Measurements from ENCODE around the gene MYCBP2.

MYCBP2 gene

GRCh38 chr13:77333594-77333993 lies 6.7 kb upstream of the MYCBP2 start:
- DNase-seq = no peak
- Histone ChIP-seq H3K27me3 (ENCODE audit: control insufficient read depth in 1 of 2, insufficient read depth in 1 of 2, low read length in 2 of 2) (peaks cover 0 to 20% of the 10 kb centered on the region in 2 experiments), H3K4me2 (ENCODE audit: low read length, poor library complexity, severe bottlenecking) (no peak overlapping the region), H3K9ac (ENCODE audit: low read length) (no peak overlapping the region), H3K36me3 (ENCODE audit: control insufficient read depth in 1 of 2, insufficient read depth in 2 of 2, low read depth in 1 of 2, low read length in 2 of 2) (no peaks in the 10 kb centered on the region), H3K23ac (ENCODE audit: low read length in 2 of 2) (no peak overlapping the region), H3K79me1 (replicated peaks; ENCODE audit: low read length, poor library complexity, severe bottlenecking) (no peaks in the 10 kb centered on the region), H2AFZ (ENCODE audit: low read depth, low read length) (no peak overlapping the region), H4K8ac (ENCODE audit: low read length) (peak overlapping the region; percentile 69), H3K4ac (ENCODE audit: low read depth in 1 of 2, low read length in 2 of 2) (no peak overlapping the region), H3K4me1 (ENCODE audit: control insufficient read depth, insufficient read depth, low read depth, low read length) (peaks cover 2% of the 10 kb centered on the region), H3K18ac (ENCODE audit: low read depth in 1 of 2, low read length in 2 of 2) (no peak overlapping the region), H4K91ac (ENCODE audit: low read length) (peak overlapping the region; percentile 27), H3K9me3 (ENCODE audit: control insufficient read depth, low read length) (no peaks in the 10 kb centered on the region), H2AK5ac (ENCODE audit: low read length, severe bottlenecking) (no peak overlapping the region), H2BK120ac (ENCODE audit: low read depth, low read length) (no peak overlapping the region), H2BK15ac (ENCODE audit: low read depth, poor library complexity, severe bottlenecking) (peak overlapping the region; percentile 23), H2BK12ac (ENCODE audit: low read length in 2 of 2) (no peak overlapping the region), H2BK5ac (ENCODE audit: low read depth, low read length, poor library complexity, severe bottlenecking) (no peak overlapping the region), H3K14ac (ENCODE audit: low read length in 2 of 2) (no peak overlapping the region), H3K27ac (ENCODE audit: low read length, poor library complexity, severe bottlenecking) (no peak overlapping the region), H3K4me3 (ENCODE audit: insufficient read depth in 1 of 2, low read depth in 1 of 2, low read length in 2 of 2) (no peak overlapping the region)
- 86% methylated on average over 4 of the region's 4 CpGs for WGBS

GRCh38 chr13:77331421-77331820 lies 4.5 kb upstream of the MYCBP2 start:
- peaks cover under 1% of the 10 kb centered on the region for H3K79me1 ChIP-seq (replicated peaks; ENCODE audit: low read length, poor library complexity, severe bottlenecking)
- H3K36me3 ChIP-seq (ENCODE audit: control insufficient read depth in 1 of 2, insufficient read depth in 2 of 2, low read depth in 1 of 2, low read length in 2 of 2) = no peaks in the 10 kb centered on the region
- H3K9ac ChIP-seq (ENCODE audit: low read length) = no peak overlapping the region
- no peak overlapping the region for H2BK12ac ChIP-seq (ENCODE audit: low read length in 2 of 2)
- H2AK5ac ChIP-seq (ENCODE audit: low read length, severe bottlenecking) = no peak overlapping the region
- H3K27ac ChIP-seq (ENCODE audit: low read length, poor library complexity, severe bottlenecking) = no peak overlapping the region
- H3K9me3 ChIP-seq (ENCODE audit: control insufficient read depth, low read length) = no peaks in the 10 kb centered on the region
- no peak overlapping the region for H2BK5ac ChIP-seq (ENCODE audit: low read depth, low read length, poor library complexity, severe bottlenecking)
- no peak overlapping the region for H2AFZ ChIP-seq (ENCODE audit: low read depth, low read length)
- no peak overlapping the region for H4K8ac ChIP-seq (ENCODE audit: low read length)
- H3K4me1 ChIP-seq (ENCODE audit: control insufficient read depth, insufficient read depth, low read depth, low read length) = peaks cover 2% of the 10 kb centered on the region
- no peak overlapping the region for H3K4me2 ChIP-seq (ENCODE audit: low read length, poor library complexity, severe bottlenecking)
- 83% methylated on average over 1 of the region's 2 CpGs for WGBS
- no peak overlapping the region for H2BK15ac ChIP-seq (ENCODE audit: low read depth, poor library complexity, severe bottlenecking)
- H3K18ac ChIP-seq (ENCODE audit: low read depth in 1 of 2, low read length in 2 of 2) = no peak overlapping the region
- H3K23ac ChIP-seq (ENCODE audit: low read length in 2 of 2) = no peak overlapping the region
- no peak overlapping the region for H3K14ac ChIP-seq (ENCODE audit: low read length in 2 of 2)
- DNase-seq = no peak
- H3K4me3 ChIP-seq (ENCODE audit: insufficient read depth in 1 of 2, low read depth in 1 of 2, low read length in 2 of 2) = no peak overlapping the region
- H3K4ac ChIP-seq (ENCODE audit: low read depth in 1 of 2, low read length in 2 of 2) = no peak overlapping the region
- H4K91ac ChIP-seq (ENCODE audit: low read length) = no peak overlapping the region
- no peak overlapping the region for H2BK120ac ChIP-seq (ENCODE audit: low read depth, low read length)
- peaks cover 0 to under 1% of the 10 kb centered on the region in 2 experiments for H3K27me3 ChIP-seq (ENCODE audit: control insufficient read depth in 1 of 2, insufficient read depth in 1 of 2, low read length in 2 of 2)

GRCh38 chr13:77329911-77330584 lies 3.2 kb upstream of the MYCBP2 start:
- Histone ChIP-seq H3K4me1 (ENCODE audit: control insufficient read depth, insufficient read depth, low read depth, low read length) (peaks cover 2% of the 10 kb centered on the region), H3K4ac (ENCODE audit: low read depth in 1 of 2, low read length in 2 of 2) (no peak overlapping the region), H3K9me3 (ENCODE audit: control insufficient read depth, low read length) (no peaks in the 10 kb centered on the region), H3K27me3 (ENCODE audit: control insufficient read depth in 1 of 2, insufficient read depth in 1 of 2, low read length in 2 of 2) (no peaks in the 10 kb centered on the region), H2BK5ac (ENCODE audit: low read depth, low read length, poor library complexity, severe bottlenecking) (no peak overlapping the region), H3K23ac (ENCODE audit: low read length in 2 of 2) (no peak overlapping the region), H3K79me1 (replicated peaks; ENCODE audit: low read length, poor library complexity, severe bottlenecking) (peaks cover 6% of the 10 kb centered on the region), H3K14ac (ENCODE audit: low read length in 2 of 2) (peak overlapping the region in 1 of 2 experiments; percentile 55), H4K8ac (ENCODE audit: low read length) (no peak overlapping the region), H3K27ac (ENCODE audit: low read length, poor library complexity, severe bottlenecking) (peak overlapping the region; percentile 85), H3K36me3 (ENCODE audit: control insufficient read depth in 1 of 2, insufficient read depth in 2 of 2, low read depth in 1 of 2, low read length in 2 of 2) (no peaks in the 10 kb centered on the region), H3K4me3 (ENCODE audit: insufficient read depth in 1 of 2, low read depth in 1 of 2, low read length in 2 of 2) (peak overlapping the region; percentile 72 to 94), H2BK15ac (ENCODE audit: low read depth, poor library complexity, severe bottlenecking) (no peak overlapping the region), H2BK120ac (ENCODE audit: low read depth, low read length) (no peak overlapping the region), H4K91ac (ENCODE audit: low read length) (peak overlapping the region; percentile 5), H3K4me2 (ENCODE audit: low read length, poor library complexity, severe bottlenecking) (peak overlapping the region; percentile 79), H3K18ac (ENCODE audit: low read depth in 1 of 2, low read length in 2 of 2) (peak overlapping the region; percentile 46 to 88), H2BK12ac (ENCODE audit: low read length in 2 of 2) (no peak overlapping the region), H3K9ac (ENCODE audit: low read length) (peak overlapping the region; percentile 85), H2AK5ac (ENCODE audit: low read length, severe bottlenecking) (no peak overlapping the region), H2AFZ (ENCODE audit: low read depth, low read length) (peak overlapping the region; percentile 85)
- DNase-seq = no peak
- WGBS = 2% methylated on average over 9 of the region's 17 CpGs

DNA sequence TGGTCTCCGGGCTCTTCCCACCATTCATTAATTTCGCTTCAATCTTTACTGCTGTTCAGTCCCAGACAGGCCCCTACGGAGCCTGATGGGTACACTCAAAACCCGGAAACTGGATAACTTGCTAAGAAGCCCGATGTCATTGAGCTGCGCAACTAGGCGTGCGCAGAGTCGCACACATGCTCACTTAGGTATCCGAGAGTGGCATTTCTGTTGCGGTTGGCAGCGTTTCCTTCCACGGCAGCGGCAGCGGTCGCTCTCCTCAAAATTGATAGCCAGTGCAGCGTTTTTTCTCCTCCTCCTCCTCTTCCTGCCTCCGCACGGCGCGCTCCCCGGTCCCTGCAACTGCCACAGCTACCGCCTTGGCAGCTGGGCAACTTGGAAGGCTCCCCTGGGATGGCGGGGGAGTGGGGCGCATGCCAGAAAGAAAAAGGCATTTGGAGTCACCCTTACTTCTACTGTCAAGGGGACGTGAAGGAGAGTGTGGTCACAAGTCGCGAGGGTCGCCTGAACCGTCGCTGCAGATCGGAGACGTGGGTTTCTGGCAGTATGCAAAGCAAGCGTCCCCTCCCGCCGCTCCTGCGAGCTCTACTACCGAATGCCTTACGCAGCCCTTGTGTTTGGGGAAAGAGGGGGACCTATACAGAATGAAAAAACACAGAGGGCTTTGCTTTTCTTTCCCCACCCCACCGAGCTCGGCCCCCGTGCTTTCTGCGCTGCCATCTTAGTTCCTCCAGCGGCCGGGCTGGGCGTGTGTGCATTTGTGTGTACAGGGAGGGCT lies 2.4 kb upstream of the MYCBP2 start:
- Histone ChIP-seq H3K9me3 (ENCODE audit: control insufficient read depth, low read length) (no peaks in the 10 kb centered on the region), H2BK15ac (ENCODE audit: low read depth, poor library complexity, severe bottlenecking) (peak overlapping the region; percentile 82), H3K23ac (ENCODE audit: low read length in 2 of 2) (peak overlapping the region in 1 of 2 experiments; percentile 23), H3K4me2 (ENCODE audit: low read length, poor library complexity, severe bottlenecking) (peak overlapping the region; percentile 79), H3K18ac (ENCODE audit: low read depth in 1 of 2, low read length in 2 of 2) (peak overlapping the region; percentile 46 to 88), H3K4ac (ENCODE audit: low read depth in 1 of 2, low read length in 2 of 2) (peak overlapping the region in 1 of 2 experiments; percentile 77), H2AFZ (ENCODE audit: low read depth, low read length) (peak overlapping the region; percentile 85), H2BK120ac (ENCODE audit: low read depth, low read length) (no peak overlapping the region), H3K4me1 (ENCODE audit: control insufficient read depth, insufficient read depth, low read depth, low read length) (peaks cover 2% of the 10 kb centered on the region), H3K4me3 (ENCODE audit: insufficient read depth in 1 of 2, low read depth in 1 of 2, low read length in 2 of 2) (peak overlapping the region; percentile 72 to 94), H3K36me3 (ENCODE audit: control insufficient read depth in 1 of 2, insufficient read depth in 2 of 2, low read depth in 1 of 2, low read length in 2 of 2) (no peaks in the 10 kb centered on the region), H3K9ac (ENCODE audit: low read length) (peak overlapping the region; percentile 85), H4K8ac (ENCODE audit: low read length) (peak overlapping the region; percentile 47), H2AK5ac (ENCODE audit: low read length, severe bottlenecking) (no peak overlapping the region), H2BK12ac (ENCODE audit: low read length in 2 of 2) (peak overlapping the region in 1 of 2 experiments; percentile 37), H3K27me3 (ENCODE audit: control insufficient read depth in 1 of 2, insufficient read depth in 1 of 2, low read length in 2 of 2) (no peaks in the 10 kb centered on the region), H3K27ac (ENCODE audit: low read length, poor library complexity, severe bottlenecking) (peak overlapping the region; percentile 85), H4K91ac (ENCODE audit: low read length) (peak overlapping the region; percentile 5), H3K14ac (ENCODE audit: low read length in 2 of 2) (peak overlapping the region in 1 of 2 experiments; percentile 68), H2BK5ac (ENCODE audit: low read depth, low read length, poor library complexity, severe bottlenecking) (no peak overlapping the region), H3K79me1 (replicated peaks; ENCODE audit: low read length, poor library complexity, severe bottlenecking) (peaks cover 6% of the 10 kb centered on the region)
- peak; percentile 98 for DNase-seq
- under 1% methylated on average over 39 of the region's 46 CpGs for WGBS
